Activated CD4-positive, alpha-beta T cell treated with anti-CD3 and anti-CD28 coated beads, Interleukin-2, Interleukin-4, amounts not matched to agents 100 ng/mL and 50 ng/mL, durations not matched to agents 16 hours and 8 hours (primary cell): ENCODE data around the gene HSBP1L1.
A peak's percentile ranks its signal among the peaks of the same experiment; 100 is the strongest.

Source experiments
- DNase-seq: peaks from one replicate; pipeline ENCODE4 v3.0.0-alpha.2; 2020; ENCODE audit warnings: low spot score

Gene HSBP1L1

GRCh38 chr18:79961527-79962291 is 2.7 kb upstream of the HSBP1L1 start:
- no peak for DNase-seq

- no peak for DNase-seq
These were observed 2.1 kb upstream of the HSBP1L1 start for GRCh38 chr18:79962311-79962710.

DNA sequence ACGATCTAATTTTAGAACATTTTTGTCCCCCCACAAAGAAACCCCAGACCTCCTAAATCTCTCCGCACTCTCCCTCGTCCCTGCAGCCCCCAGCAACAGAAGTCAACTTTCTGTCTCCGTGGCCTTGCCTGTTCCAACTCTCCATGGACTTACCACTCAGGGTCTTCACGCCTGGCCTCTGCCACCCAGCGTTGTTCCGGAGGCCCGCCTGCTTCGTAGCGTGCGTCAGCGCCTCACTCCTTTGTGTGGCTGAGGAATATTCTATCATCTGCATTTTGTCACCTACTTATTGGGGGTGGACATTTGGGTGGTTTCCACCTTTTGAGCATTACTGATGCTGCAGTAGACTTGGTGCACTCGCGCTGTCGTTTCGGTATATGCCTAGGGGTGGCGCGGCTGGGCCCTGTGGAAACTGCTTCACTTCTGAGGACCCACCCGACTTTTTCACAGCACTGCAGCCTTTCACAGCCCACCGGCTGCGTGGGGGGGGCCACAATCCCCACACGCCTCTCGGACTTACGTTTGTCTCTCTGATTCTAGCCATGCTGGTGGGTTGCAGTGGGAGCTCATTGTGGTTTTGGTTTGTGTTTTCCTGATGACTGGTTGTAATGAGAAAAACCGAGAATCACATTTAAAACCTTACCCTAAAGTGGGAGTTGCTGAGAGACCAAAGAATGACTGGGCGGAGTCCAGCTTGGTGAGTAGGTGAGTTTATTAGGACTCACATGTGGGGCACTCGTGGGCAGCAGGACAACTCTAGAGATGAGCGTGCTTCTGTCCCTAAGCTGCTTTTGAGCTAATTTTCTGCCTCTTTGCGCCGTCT is 1.4 kb upstream of the HSBP1L1 start:
- peak; percentile 85 for DNase-seq

GRCh38 chr18:79963658-79964329 is 649 bp upstream of the HSBP1L1 start:
- no peak for DNase-seq

- no peak for DNase-seq
These were observed 868 bp downstream of the HSBP1L1 start for GRCh38 chr18:79965119-79965902.

DNA sequence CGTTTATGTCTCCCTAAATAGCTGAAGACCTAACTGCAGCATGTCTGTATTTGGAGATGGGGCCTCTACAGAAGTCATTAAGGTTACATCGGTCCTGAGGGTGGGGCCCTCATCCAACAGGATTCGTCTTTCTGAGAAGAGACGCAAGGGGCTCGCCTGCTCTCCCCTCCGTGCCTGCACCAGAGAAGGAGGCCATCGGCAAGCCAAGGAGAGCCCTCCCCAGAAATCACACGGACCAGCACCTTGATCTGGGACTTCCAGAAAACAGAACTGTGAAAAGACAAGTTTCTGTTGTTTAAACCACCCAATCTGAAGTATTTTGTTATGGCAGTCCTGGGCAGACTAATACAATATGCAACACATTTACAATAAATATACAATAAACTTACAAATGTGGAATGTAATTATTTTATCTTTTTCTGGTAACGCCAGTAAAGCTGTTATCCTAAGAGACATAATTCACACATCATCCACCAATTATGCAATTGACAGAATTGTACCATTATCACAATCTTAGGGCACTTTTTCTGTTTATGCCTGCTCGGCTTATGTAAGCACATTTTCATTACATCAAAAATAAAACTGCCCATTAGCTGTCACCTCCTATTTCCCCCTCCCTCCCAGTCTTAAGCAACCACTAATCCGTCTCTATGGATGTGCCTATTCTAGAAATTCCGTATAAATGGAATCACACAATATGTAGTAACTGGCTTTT is 6.1 kb downstream of the HSBP1L1 start:
- no peak for DNase-seq

- DNase-seq: no peak
These were observed 6.9 kb downstream of the HSBP1L1 start for GRCh38 chr18:79971211-79971952.

GRCh38 chr18:79971986-79972385 is 7.5 kb downstream of the HSBP1L1 start:
- DNase-seq: no peak

- no peak for DNase-seq
These were observed 8.3 kb downstream of the HSBP1L1 start for GRCh38 chr18:79972720-79973119.

DNA sequence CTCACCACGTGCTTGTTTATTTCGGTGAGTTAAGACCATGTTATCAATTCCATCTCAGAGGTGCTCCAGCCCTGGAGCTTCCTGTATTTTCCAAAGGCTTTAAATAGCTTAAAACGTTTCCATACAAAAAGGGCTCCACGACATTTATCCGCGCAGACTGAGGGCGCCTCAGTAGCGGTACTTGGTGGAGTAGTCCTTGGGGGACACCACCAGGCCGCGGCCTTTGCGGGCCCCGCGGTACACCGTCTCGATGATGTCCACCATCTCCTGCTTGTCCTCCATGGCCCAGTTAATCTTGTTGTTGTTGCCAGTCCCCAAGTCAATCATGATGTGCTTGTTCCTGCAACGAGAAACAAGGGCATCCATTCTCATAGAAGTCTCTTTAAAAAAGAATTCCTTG is 9.1 kb downstream of the HSBP1L1 start:
- DNase-seq: no peak

- no peak for DNase-seq
These were observed 9.7 kb downstream of the HSBP1L1 start for GRCh38 chr18:79974025-79974654.

GRCh38 chr18:79975043-79975442 is 10.6 kb downstream of the HSBP1L1 start:
- no peak for DNase-seq

DNA sequence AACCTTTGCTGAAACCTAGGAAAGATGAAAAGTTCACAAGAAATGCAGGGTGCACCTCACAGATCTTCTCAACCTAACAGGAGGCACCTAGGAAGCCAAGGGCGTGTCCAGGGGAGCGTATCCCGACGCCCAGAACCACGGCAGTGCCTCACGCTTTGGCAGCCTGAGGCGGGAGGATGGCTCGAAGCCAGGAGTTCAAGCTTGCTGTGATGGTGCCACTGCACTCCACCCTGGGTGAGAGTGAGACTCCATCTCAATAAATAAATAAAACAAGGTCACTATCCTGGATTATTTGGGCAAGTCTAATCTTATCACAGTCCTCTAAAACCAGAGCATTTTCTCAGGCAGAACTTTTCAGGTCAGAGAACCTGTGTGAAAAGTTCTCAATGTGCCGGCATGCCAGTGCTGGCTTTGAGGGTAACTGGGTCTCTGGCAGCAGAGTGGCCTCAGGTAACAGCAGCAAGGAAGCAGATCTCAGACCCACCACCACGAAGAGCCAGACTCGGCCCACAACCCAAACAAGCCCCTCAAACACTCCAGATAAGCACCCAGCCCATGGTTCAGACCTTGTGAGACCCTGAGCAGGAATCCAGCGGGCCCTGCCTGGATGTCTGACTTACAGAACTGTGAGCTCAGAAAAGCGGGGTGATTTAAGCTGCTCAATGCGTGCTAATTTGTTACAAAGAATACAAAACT is 11.7 kb downstream of the HSBP1L1 start:
- no peak for DNase-seq

GRCh38 chr18:79979843-79980242 is 15.4 kb downstream of the HSBP1L1 start:
- no peak for DNase-seq

DNA sequence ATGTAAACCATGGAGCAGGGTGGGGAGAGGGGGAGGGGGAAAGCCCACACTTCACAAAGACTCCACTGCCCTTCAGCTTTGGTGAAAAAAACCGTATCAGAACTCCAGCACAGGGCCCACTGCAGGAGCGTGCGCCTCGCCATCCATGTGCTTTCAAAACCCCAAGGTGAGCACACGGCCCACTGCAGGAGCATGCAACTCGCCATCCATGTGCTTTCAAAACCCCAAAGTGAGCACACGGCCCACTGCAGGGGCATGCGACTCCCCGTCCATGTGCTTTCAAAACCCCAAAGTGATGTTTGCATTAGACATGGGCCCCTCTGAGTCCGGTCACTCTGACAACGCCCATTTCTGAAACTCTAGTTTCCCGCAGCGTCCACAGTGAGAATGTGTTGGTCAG is 16.1 kb downstream of the HSBP1L1 start:
- DNase-seq: no peak

DNA sequence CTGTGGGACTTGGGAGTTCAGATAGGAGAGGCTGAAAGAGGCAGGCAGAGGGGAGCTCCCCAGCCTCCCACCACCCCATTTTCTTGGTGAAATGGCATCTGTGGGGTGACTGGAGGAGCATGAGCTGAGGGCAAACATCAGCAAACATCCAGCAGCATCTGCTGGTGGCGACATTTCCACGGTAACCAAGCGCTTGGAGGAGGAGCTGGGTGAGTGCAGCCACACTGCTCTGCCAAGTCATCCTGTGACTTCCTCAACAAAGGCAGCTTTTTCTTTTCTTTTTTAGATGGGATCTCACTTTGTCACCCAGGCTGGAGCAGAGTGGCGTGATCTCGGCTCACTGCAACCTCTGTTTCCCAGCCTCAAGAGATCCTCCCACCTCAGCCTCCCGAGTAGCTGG is 18.3 kb downstream of the HSBP1L1 start:
- DNase-seq: peak; percentile 49

DNA sequence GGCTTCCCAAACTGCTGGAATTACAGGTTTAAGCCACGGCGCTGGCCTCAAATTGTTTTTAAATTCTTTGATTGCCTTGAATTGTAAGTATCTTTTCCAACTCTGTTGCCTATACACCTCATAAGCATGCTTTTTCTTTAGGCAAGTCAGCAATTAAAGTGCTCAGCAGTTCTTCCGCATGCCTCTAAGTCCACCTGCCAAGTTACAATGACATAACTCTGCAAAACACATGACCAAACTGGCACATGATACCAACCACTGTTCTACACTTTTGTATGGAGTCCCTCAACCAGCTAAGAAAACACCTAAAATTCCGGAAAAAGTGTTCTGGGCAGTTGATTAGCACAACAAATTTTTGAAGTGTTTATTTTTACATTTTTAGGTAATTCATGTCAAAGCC is 18.8 kb downstream of the HSBP1L1 start:
- DNase-seq: no peak

DNA sequence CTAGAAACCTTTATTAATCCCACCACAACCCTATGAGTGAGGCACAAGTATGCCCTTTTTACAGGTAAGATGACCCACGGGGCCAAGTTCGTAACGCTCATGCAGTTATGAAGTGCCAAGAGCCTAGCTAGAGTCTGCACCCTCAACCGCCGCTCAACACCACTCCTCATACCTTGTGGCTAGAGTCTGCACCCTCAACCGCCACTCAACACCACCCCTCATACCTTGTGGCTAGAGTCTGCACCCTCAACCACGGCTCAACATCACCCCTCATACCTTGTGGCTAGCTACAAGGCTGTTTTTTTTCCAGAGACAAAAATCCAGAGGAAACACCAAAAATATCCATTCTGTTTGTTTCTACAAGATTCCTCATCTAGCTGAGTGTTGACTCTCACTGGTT is 19.4 kb downstream of the HSBP1L1 start:
- no peak for DNase-seq

DNA sequence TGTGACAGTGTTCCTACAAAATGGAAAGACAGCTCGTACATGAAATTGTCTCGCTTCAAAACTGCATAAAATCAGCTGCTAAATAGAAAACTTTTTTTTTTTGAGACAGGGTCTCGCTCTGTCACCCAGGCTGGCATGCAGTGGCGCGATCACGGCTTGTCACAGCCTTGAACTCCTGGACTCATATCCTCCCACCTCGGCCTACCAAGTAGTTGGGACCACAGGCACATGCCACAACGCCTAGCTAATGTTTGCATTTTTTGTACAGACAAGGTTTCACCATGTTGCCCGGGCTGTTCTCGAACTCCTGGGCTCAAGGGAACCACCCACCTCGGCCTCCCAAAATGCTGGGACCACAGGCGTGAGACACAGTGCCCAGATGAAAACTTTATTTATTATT is 20.7 kb downstream of the HSBP1L1 start:
- no peak for DNase-seq

DNA sequence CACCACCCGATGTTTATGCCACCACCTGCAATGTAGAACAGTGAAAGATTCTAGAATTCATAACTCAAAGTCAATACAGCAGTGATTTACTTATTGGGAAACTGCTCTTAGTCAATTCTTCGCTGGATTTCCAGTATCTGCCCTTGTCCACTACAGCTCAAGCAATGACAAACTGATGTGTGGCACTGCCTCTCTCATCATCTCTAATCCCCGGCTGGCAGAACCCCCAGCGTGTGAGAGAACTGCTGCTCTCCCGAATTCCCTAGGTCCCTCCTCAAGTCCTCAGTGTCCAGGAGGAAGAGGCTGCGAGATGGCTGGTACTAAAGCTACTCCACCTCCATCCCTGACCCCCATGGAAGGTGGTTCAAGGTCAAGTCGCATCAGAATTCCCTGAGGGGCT is 22.3 kb downstream of the HSBP1L1 start:
- DNase-seq: no peak
